ENCODE measurements around the gene DPP10.
"Not testable (repeated sequence)": the region's sequence is repeated elsewhere in the genome, so short reads cannot be mapped to it uniquely, and the experiment has no call there.

DPP10 gene

DNA sequence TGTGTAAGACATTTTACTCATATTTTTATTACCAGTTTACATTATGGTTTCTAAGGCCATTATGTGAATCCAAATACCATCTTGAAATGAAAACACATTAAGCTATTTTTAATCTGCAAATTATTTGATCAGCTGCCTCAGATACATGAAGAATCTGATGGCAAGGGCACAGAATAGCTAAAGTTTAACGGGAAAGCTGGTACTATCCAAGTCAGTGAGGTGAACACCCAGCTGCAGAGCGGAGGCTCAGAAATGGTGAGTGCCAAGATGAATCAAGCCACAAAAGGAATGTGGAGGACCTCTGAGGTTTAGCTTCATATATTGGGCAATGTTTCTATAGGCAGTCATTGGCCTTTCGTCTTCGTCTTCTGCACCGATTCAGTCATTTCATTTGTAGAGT lies 75.1 kb downstream of the DPP10 start:
- DNase-seq: no peak

DNA sequence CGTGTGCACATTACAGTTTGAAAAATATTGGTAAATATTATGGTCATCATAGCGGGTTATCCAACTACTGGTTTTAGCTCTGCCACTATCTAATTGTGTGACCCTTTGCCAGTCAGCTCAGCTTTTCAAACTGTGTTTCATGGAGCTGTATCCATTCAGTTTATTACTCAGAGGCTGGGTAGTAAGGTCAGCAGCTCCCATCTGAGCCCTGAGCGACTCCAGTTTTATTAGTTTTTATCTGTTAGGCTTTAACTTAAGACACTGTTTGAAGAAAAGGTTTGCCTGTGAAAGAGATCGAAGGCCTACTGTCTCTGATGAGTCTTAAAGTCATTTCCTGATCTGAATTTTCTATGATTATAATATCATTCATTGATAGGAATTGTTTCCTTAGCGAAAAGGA lies 76.3 kb downstream of the DPP10 start:
- DNase-seq: no peak

GRCh38 chr2:114522612-114523011 lies 80.2 kb downstream of the DPP10 start:
- DNase-seq: not testable (repeated sequence)

DNA sequence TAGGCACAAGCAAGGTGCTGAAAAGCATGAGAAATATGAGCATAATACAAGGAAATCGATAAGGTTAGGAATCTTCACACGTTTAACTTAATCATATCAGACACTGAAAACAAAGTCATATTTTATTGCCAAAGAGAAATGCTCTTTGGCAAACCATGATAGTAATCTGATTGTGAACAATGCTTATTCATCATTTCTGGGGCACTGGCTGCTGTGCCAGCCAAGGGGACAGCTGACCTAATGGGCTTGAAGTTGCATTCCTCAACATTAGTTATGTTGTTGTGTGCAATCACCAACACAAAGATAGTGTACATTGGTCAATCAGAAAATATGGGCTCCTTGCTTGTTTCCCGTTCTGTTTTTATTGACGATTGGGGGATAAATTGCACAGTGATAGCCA lies 83.5 kb downstream of the DPP10 start:
- DNase-seq: no peak

- DNase-seq: no peak
Observed at GRCh38 chr2:114526841-114527240, 84.4 kb downstream of the DPP10 start.

- no peak for DNase-seq
Observed at GRCh38 chr2:114527330-114527983, 85.0 kb downstream of the DPP10 start.

DNA sequence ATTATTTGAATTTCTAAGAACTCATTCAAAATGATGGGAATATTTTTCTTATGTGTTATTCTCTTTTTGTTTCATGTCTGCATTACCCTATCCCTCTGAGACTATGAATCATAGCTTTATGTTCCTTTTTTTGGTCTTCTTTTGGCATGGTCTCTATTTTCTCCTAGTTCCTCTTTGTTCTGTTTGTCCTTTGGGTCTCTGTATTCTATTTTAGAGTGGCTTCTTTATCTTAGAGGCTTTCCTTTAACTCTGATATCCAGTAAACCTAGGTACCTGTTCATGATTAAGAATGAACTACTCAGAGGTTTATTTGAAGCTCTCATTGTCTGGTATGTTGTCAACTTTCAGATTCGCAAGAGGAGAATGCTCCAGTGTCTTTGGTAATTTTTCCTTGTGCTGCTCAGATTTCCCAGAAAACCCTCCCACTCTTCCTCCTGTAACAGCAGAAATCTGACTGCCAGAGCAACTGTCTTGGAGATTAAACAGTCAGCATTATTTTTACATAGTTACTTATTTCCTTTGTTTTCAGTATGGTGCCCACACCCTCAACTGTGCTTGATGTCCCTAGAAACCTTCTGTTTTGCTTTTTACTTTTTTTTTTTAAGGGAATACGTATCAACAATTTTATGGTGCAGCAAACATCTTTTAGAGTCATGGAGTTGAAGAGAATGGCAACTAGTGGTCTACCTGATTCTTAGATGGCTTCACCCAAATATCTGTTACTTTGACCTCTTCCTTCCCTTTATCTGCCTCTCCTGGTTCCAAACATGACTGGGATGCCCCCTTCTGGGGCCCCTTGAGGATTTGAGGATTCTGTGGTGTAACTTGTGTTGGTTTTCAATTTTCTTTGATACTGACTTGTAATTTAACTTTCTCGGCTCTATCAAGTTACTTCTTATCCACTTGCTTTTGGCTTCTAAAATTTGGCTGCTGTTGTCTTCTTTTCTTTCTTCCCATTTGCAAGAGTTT lies 92.0 kb downstream of the DPP10 start:
- no peak for DNase-seq

DNA sequence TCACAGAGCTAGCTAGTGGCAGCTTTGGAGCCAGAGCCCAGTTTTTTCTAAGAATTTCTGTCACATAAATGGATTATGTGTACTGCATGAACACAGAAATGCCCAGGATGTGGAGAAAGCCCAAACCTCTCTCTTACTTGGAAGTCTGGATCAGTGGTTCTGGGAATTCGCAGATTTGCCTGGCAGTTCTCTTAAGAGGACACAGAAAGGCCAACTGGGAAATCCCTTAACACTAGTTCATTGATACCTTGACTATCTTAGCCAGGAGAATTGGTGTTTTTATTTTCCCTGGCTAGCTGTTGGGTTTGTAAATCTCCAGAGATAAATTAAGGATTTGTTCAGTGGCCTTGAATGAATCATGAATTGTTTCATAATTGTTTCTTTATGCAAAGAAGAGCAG lies 95.3 kb downstream of the DPP10 start:
- no peak for DNase-seq

DNA sequence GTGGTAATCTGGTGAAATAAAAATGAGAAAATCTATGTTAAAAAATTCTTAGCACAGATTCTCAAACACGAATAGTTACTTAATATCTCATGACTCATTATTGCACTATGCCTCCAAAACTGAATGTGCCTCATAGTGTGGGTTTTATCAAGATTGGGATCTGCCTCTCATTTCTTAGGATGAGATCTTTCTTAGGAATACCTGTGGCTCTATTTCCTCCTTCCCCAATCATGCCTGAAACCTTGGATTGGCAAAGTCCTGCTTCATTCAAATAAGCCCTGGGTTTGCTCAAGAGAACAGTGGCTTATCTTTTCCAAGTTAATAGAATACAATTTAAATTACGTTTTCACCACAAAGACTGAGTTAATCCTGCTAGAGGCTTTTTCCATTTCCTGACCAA lies 100.3 kb downstream of the DPP10 start:
- no peak for DNase-seq

DNA sequence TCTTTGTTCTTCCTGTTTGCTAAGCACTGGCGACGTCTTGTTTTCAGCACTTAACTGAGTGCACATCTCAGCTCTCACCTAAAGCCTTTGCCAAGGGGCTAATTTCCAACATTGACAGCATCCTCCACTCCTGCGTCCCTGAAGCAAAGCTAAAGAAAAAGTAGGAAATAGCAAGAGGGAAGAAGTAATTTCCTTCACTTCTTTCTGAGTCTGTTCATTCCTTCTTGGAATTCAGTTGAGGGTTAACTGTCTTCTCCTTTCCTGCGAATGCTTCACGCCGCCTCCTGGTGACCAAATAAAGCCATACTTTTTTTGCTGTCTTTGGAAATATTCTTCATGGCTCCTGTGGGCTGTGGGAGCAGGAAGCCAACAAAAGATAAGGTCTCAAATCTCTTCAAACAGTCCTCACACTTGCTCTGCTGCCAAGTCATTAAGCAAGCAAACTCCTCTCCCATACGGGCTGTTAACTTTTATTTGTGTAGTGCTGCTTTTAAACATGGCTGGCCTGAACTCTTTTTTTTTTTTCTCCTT lies 100.9 kb downstream of the DPP10 start:
- no peak for DNase-seq

DNA sequence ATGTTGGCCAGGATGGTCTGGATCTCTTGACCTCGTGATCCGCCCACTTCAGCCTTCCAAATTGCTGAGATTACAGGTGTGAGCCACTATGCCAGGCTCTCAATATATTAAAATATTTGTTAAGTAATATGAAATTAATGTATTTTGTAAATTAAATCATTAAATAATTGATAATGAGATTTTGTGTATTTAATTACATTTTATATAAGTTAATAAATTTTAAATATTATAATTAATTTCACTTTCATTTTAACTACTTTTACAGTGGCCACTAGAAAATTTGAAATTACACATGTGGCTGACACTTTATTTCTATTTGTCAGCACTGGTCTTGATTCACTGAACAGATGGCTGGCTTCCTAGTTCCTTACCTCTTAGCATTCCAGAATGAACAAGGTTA lies 102.6 kb downstream of the DPP10 start:
- DNase-seq: no peak

DNA sequence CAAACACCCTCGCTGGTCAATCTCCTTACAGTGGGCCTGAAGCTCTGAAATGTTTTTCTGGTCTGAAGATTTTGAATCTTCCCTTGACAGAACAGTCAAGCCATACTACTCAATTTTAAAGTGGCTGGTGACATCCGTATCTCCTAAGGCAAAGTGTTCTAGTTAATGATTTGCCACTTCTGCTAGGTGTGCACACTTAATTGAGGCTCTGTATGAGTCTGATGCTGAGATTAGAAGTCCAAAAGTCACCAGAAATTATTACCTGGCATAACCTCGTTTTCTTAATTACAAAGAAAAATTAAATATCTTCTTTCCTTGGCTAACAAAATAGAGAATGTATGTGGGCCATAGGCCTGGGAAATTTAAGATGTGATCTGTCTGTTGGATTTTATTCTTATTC lies 104.1 kb downstream of the DPP10 start:
- DNase-seq: no peak

DNA sequence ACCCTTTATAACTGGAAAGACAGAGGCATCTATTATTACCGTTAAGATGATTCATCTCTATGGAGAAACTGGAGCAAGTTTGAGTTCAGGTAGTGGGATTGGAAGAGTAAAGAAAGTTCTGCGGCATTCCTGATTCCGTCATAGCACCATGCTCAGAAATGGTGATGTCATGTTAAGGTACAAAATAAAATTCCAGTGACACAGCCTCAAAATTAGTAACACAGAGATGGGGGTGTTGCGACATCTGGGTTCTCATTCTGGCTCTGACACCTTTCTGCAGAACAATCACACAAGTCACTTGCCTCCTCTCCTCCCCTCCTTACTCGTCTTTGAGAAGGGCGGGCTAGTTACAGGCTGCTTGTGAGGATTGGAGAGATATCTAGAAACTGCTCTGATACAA lies 105.7 kb downstream of the DPP10 start:
- DNase-seq: no peak

GRCh38 chr2:114550364-114550763 lies 107.9 kb downstream of the DPP10 start:
- DNase-seq: no peak

- DNase-seq: peak; percentile 2 to 8
Observed at GRCh38 chr2:114550895-114551793, 108.7 kb downstream of the DPP10 start.

- DNase-seq: no peak
Observed at GRCh38 chr2:114553027-114553426, 110.6 kb downstream of the DPP10 start.

GRCh38 chr2:114569166-114569565 lies 126.7 kb downstream of the DPP10 start:
- DNase-seq: no peak

DNA sequence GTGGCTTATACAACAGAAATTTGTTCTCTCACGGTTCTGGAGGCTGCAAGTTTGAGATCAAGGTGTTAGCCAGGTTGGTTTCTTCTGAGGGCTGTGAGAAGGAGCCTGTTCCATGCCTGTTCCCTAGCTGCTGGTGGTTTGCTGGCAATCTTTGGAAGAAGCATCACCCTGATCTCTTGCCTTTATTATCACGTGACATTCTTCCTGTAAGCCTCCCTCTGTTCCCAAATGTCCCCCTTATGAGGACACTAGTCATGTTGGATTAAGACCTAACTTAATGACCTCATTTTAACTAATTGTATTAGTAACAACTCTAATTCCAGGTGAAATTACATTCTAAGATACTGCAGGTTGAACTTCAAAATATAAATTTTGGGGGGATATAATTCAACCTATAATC lies 135.2 kb downstream of the DPP10 start:
- no peak for DNase-seq

GRCh38 chr2:114579542-114579941 lies 137.1 kb downstream of the DPP10 start:
- no peak for DNase-seq

DNA sequence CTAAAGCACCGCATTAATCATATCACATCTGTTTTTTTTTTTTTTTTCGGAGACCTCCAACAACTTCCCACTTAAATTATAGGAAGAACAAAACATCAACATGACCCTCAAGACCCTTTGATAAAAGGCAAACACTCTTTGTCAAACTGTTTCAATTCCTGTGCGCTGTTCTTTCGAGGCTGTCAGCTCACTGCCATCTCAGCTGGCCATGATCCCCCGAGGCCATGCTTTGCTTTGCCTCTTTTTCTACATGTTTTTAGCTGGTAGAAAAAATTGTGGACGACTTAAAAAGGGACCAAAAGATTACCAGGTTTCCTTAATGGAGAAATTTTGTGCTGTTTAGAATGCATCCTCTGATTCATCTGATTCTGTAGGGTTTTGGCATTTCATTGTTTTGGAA lies 138.2 kb downstream of the DPP10 start:
- DNase-seq: no peak

DNA sequence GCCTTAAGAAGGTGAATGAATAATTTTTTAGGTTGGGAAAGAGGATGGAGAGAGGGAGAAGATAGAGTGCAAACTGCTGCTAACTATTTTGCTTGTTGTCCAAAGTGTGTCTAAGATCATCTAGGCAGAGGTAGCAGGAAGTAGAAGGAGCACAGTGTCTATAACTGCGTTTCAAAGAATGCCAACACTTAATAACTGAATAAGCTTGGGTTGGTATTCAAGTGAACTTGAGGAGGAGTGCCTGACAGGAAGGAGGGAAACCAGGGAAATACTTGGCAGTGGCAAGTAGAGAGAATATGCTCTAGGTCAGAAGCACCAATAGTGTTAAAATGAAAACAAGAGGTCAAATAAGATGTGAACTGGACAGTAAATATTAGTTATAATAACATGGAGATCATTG lies 155.9 kb downstream of the DPP10 start:
- DNase-seq: no peak

DNA sequence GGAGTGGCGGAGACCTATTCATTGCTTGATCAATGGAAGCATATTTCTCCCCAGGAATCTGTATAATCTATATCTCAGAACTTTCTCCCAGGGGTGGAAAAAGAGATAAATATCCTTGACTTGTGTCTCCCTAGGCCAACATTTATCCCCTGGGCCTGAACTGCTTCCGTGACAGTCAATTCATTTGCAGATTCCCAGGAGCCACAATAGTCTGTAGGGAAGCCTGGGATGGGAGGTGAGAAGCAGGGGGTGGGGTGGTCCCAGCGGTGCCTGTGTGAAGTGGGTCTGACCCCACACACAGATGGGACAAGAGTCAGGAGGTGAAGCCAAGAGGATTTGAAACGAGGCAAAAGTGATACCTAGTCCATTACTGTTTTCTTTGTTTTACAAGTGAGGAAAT lies 166.8 kb downstream of the DPP10 start:
- DNase-seq: no peak

DNA sequence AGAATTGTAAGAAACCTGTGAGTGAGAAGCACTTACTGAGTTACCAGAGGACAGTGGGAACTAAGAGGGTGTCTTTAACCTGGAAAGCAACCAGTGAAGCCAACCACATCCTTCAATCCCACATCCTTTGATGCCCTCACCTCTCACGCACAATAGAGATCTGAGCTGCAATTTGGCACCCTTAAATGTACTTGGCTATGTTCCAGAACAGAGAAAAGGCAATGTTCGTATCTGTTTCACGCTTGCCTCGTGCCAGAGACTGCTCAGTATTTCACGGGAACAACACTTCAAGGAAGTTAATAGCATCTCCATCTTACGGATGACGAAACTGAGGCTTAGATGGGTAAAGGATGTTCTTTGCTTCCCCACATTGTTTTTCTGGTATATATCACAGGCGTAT lies 167.4 kb downstream of the DPP10 start:
- no peak for DNase-seq
